ENCODE measurements around the gene LY86. TPM values are rescaled to one million over a fixed set of nuclear protein-coding genes. Genes with fewer than 3 reads are reported as not detected.

Gene LY86
- total and polyA plus RNA-seq, 2 of the 13 experiments (the other 11 are each of a cell fraction or from before 2014, with no cell fraction given), result not detected

DNA sequence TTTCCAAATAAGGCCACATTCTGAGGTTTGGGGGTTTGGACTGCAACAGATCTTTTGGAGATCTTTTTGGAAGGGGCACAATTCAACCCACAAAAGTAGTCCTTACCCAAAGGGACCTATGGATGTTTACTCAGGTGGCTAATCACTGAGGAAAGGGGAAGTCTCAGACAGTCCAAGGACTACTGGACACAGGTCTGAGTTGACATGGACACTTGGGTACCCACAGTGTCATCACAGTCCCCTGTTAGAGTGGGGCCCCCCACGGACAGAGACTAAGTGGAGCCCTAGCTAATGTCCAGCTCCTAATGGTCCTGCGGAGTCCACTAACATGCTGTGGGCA, 101.6 kb downstream of the LY86 start:
- TF ChIP-seq TP53 (CRISPR knock-in tag; conservative IDR thresholded peaks at IDR 0.05) (no peak), MYNN (CRISPR knock-in tag; IDR thresholded peaks at IDR 0.05; ENCODE audit: low read depth) (no peak), ZNF263 (CRISPR knock-in tag; IDR thresholded peaks at IDR 0.05) (no peak), RXRA (CRISPR knock-in tag; IDR thresholded peaks at IDR 0.05) (no peak)
- TF ChIP-seq, protein P1, sequence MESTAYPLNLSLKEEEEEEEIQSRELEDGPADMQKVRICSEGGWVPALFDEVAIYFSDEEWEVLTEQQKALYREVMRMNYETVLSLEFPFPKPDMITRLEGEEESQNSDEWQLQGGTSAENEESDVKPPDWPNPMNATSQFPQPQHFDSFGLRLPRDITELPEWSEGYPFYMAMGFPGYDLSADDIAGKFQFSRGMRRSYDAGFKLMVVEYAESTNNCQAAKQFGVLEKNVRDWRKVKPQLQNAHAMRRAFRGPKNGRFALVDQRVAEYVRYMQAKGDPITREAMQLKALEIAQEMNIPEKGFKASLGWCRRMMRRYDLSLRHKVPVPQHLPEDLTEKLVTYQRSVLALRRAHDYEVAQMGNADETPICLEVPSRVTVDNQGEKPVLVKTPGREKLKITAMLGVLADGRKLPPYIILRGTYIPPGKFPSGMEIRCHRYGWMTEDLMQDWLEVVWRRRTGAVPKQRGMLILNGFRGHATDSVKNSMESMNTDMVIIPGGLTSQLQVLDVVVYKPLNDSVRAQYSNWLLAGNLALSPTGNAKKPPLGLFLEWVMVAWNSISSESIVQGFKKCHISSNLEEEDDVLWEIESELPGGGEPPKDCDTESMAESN (CRISPR knock-in tag; conservative IDR thresholded peaks at IDR 0.05), result no peak
- H3K27ac ChIP-seq (ENCODE audit: extremely low read length, insufficient read depth, low read length), result no peak overlapping the region
- no peaks in the 10 kb centered on the region for H3K79me2 ChIP-seq (ENCODE audit: insufficient read depth, low read length)
- in situ Hi-C loops (cut with HindIII; ENCODE audit: extremely low pct_ligation_motif_present, low pct_unique_long_range_greater_than_20kb), result loop anchor here (25.0 kb wide), 1 partner anchor 922 kb away; no protein-coding TSS in a partner anchor
- peaks cover 43% of the 10 kb centered on the region for H3K4me1 ChIP-seq (ENCODE audit: insufficient read depth, low read length)
- no peak overlapping the region for H2AFZ ChIP-seq (ENCODE audit: low read length)
- intact Hi-C loops (cut with micrococcal nuclease; ENCODE audit: unreplicated experiment), result no loop called here
- H4K20me1 ChIP-seq (ENCODE audit: insufficient read depth, low read length), result no peaks in the 10 kb centered on the region
- DNase-seq (ENCODE audit: low spot score) (no peak), ATAC-seq (no peak), FAIRE-seq (no peak)
- no TSS peak for BruUV-seq (replicated peaks)
- ChIA-PET CTCF (ENCODE audit: low intra/inter-chr PET ratio, low total read pairs) (no interaction called here), POLR2A (no interaction called here)
- H3K27me3 ChIP-seq (ENCODE audit: control insufficient read depth in 1 of 2, insufficient read depth in 2 of 2, low read length in 2 of 2), result peaks cover 0 to 4% of the 10 kb centered on the region in 2 experiments; a peak in 2 of 5 replicates
- no peak overlapping the region for H3K4me3 ChIP-seq (replicated peaks in 1 of 3; ENCODE audit: insufficient read depth in 1 of 3, low read depth in 2 of 3, low read length in 3 of 3)
- H3K36me3 ChIP-seq (replicated peaks in 1 of 2; ENCODE audit: control insufficient read depth in 1 of 2, insufficient read depth in 2 of 2, low read length in 2 of 2), result no peaks in the 10 kb centered on the region
- H3K9ac ChIP-seq (ENCODE audit: insufficient read depth, low read depth, low read length), result no peak overlapping the region
- WGBS (ENCODE audit: low lambda C conversion rate), result 56% methylated on average over 2 of the region's 2 CpGs
- H3K9me3 ChIP-seq (ENCODE audit: low read length), result peaks cover 20% of the 10 kb centered on the region
- H3K4me2 ChIP-seq (ENCODE audit: low read depth, low read length), result no peak overlapping the region

DNA sequence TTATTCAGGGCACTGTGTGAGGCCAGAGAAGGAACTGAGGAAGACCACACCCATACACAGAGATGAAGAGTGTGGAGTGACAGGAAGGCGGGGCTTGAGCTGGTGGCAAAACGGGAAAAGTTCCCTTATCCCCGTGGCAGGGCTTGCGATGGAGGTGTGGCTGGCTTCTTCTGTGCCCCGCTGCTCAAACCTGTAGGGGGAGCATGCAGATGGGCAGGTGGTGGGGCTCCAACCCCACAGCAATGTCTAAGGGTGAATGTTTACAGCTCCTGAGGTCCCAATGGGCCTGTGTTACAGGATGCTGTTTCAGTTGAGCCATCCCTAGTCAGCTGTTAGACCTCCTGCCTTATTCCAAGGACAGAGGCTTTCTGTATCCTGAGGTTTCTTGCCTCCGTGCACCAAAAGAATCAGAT, 105.9 kb downstream of the LY86 start:
- no peaks in the 10 kb centered on the region for H4K20me1 ChIP-seq (ENCODE audit: insufficient read depth, low read length)
- peaks cover 20% of the 10 kb centered on the region for H3K9me3 ChIP-seq (ENCODE audit: low read length)
- no peak overlapping the region for H3K4me2 ChIP-seq (ENCODE audit: low read depth, low read length)
- ChIA-PET CTCF (ENCODE audit: low intra/inter-chr PET ratio, low total read pairs) (no interaction called here), POLR2A (no interaction called here)
- FAIRE-seq, result no peak
- in situ Hi-C loops (cut with HindIII; ENCODE audit: extremely low pct_ligation_motif_present, low pct_unique_long_range_greater_than_20kb), result loop anchor here (25.0 kb wide), 1 partner anchor 918 kb away; no protein-coding TSS in a partner anchor
- no peak overlapping the region for H3K4me3 ChIP-seq (replicated peaks in 1 of 3; ENCODE audit: insufficient read depth in 1 of 3, low read depth in 2 of 3, low read length in 3 of 3)
- DNase-seq (ENCODE audit: low spot score), result no peak
- BruUV-seq (replicated peaks), result no TSS peak
- no peak overlapping the region for H3K9ac ChIP-seq (ENCODE audit: insufficient read depth, low read depth, low read length)
- no peaks in the 10 kb centered on the region for H3K36me3 ChIP-seq (replicated peaks in 1 of 2; ENCODE audit: control insufficient read depth in 1 of 2, insufficient read depth in 2 of 2, low read length in 2 of 2)
- peaks cover 6% of the 10 kb centered on the region; the same call in 1 of the 2 replicates for H3K4me1 ChIP-seq (ENCODE audit: insufficient read depth, low read length)
- WGBS (ENCODE audit: low lambda C conversion rate), result 11% methylated on average over 6 of the region's 6 CpGs
- no peak overlapping the region for H3K27ac ChIP-seq (ENCODE audit: extremely low read length, insufficient read depth, low read length)
- no peak overlapping the region for H2AFZ ChIP-seq (ENCODE audit: low read length)
- H3K27me3 ChIP-seq (ENCODE audit: control insufficient read depth in 1 of 2, insufficient read depth in 2 of 2, low read length in 2 of 2), result peaks cover 0 to 4% of the 10 kb centered on the region in 2 experiments; a peak in 2 of 5 replicates
- peak; percentile 70 for ATAC-seq
- intact Hi-C loops (cut with micrococcal nuclease; ENCODE audit: unreplicated experiment), result no loop called here
- H3K79me2 ChIP-seq (ENCODE audit: insufficient read depth, low read length), result no peaks in the 10 kb centered on the region
- TF ChIP-seq GATA4 (IDR thresholded peaks at IDR 0.05; ENCODE audit: borderline replicate concordance, low read depth) (no peak), ZNF34 (CRISPR knock-in tag; IDR thresholded peaks at IDR 0.05; ENCODE audit: borderline replicate concordance) (no peak)
- TF ChIP-seq, protein P2, sequence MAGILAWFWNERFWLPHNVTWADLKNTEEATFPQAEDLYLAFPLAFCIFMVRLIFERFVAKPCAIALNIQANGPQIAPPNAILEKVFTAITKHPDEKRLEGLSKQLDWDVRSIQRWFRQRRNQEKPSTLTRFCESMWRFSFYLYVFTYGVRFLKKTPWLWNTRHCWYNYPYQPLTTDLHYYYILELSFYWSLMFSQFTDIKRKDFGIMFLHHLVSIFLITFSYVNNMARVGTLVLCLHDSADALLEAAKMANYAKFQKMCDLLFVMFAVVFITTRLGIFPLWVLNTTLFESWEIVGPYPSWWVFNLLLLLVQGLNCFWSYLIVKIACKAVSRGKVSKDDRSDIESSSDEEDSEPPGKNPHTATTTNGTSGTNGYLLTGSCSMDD (CRISPR knock-in tag; IDR thresholded peaks at IDR 0.05), result no peak
